COLO668 (cell line): ENCODE data around the gene CIART.
A peak's percentile ranks its signal among the peaks of the same experiment; 100 is the strongest.
"Not testable (repeated sequence)": the region's sequence is repeated elsewhere in the genome, so short reads cannot be mapped to it uniquely, and the experiment has no call there.

ENCODE experiments used
- DNase-seq: peaks from one replicate; lab custom pipeline; 2025; ENCODE audit not compliant: unreplicated experiment; lab: John Stamatoyannopoulos, UW

CIART gene

GRCh38 chr1:150281758-150282557, at the start of gene CIART:
Gene CIART (plus strand): TSS chr1:150282554. CDS start chr1:150283268, 714 bp downstream.
- peak; percentile 92 for DNase-seq

GRCh38 chr1:150232921-150233320, 49.4 kb upstream of the CIART start:
- not testable (repeated sequence) for DNase-seq

- no peak for DNase-seq
Observed at GRCh38 chr1:150233359-150234308, 48.7 kb upstream of the CIART start.

GRCh38 chr1:150234309-150234565, 48.1 kb upstream of the CIART start:
- no peak for DNase-seq

GRCh38 chr1:150234566-150235293, 47.6 kb upstream of the CIART start:
- peak; percentile 80 for DNase-seq

GRCh38 chr1:150235294-150235851, 47.0 kb upstream of the CIART start:
- DNase-seq: peak; percentile 41

GRCh38 chr1:150235852-150236613, 46.3 kb upstream of the CIART start, which contains the start of gene ANP32E:
Gene ANP32E (minus strand): TSS chr1:150236112. CDS start chr1:150235786, 326 bp downstream.
- DNase-seq: peak; percentile 96

- no peak for DNase-seq
Observed at GRCh38 chr1:150236614-150237100, 45.7 kb upstream of the CIART start.

- not testable (repeated sequence) for DNase-seq
Observed at GRCh38 chr1:150237176-150237575, 45.2 kb upstream of the CIART start.

- no peak for DNase-seq
Observed at GRCh38 chr1:150237746-150238145, 44.6 kb upstream of the CIART start.

- no peak for DNase-seq
Observed at GRCh38 chr1:150243003-150243402, 39.4 kb upstream of the CIART start.

GRCh38 chr1:150249936-150250335, 32.4 kb upstream of the CIART start:
- DNase-seq: no peak

- no peak for DNase-seq
Observed at GRCh38 chr1:150256198-150256553, 26.2 kb upstream of the CIART start.

- no peak for DNase-seq
Observed at GRCh38 chr1:150256554-150257341, 25.6 kb upstream of the CIART start.

- no peak for DNase-seq
Observed at GRCh38 chr1:150257624-150258585, 24.4 kb upstream of the CIART start, which contains the start of gene CA14. Gene CA14 (plus strand): TSS chr1:150257774. CDS start chr1:150258129, 355 bp downstream.

GRCh38 chr1:150259217-150259616, 23.1 kb upstream of the CIART start:
- no peak for DNase-seq

- no peak for DNase-seq
Observed at GRCh38 chr1:150259758-150260669, 22.3 kb upstream of the CIART start.
